Osteocyte (in vitro differentiated cells): ENCODE data around the gene SLC38A6. TPM values are rescaled to one million over a fixed set of nuclear protein-coding genes. Genes with fewer than 3 reads are reported as not detected.
A peak's percentile ranks its signal among the peaks of the same experiment; 100 is the strongest.
"Not testable (repeated sequence)": the region's sequence is repeated elsewhere in the genome, so short reads cannot be mapped to it uniquely, and the experiment has no call there.

Source experiments
- DNase-seq: peaks from one replicate; pipeline ENCODE4 v3.0.0; 2021; ENCODE audit warnings: mixed read lengths; ENCODE audit not compliant: unreplicated experiment; ENCODE audit errors: extremely low spot score
- H3K27ac Mint-ChIP-seq: one replicate; pipeline ENCODE4 v1.8.0; 2021; ENCODE audit warnings: mild to moderate bottlenecking, mixed read lengths; ENCODE audit not compliant: unreplicated experiment
- H3K27me3 Mint-ChIP-seq: one replicate; pipeline ENCODE4 v1.8.0; 2021; ENCODE audit warnings: mixed read lengths; ENCODE audit not compliant: unreplicated experiment
- H3K36me3 Mint-ChIP-seq: one replicate; pipeline ENCODE4 v1.8.0; 2021; ENCODE audit warnings: mixed read lengths; ENCODE audit not compliant: unreplicated experiment
- H3K4me1 Mint-ChIP-seq: one replicate; pipeline ENCODE4 v1.8.0; 2021; ENCODE audit warnings: mixed read lengths; ENCODE audit not compliant: unreplicated experiment
- H3K4me3 Mint-ChIP-seq: one replicate; pipeline ENCODE4 v1.8.0; 2021; ENCODE audit warnings: mild to moderate bottlenecking, moderate library complexity, mixed read lengths; ENCODE audit not compliant: unreplicated experiment
- H3K9me3 Mint-ChIP-seq: one replicate; pipeline ENCODE4 v1.8.0; 2021; ENCODE audit warnings: mixed read lengths; ENCODE audit not compliant: unreplicated experiment
- CTCF ChIP-seq: fragments of 200-600 bp; sonication (generic); IDR thresholded peaks from 2 replicates; pipeline ENCODE4 v1.5.0; 2021; ENCODE audit warnings: antibody characterized with exemption, mild to moderate bottlenecking, moderate library complexity
- total RNA-seq: library from RNA; stranded (reverse); gene quantifications from 2 replicates; pipeline ENCODE4 v1.2.1, GENCODE V29; 2021

The SLC38A6 gene
- total RNA-seq, 1 donor from 2014 or later = 63.9 TPM

DNA sequence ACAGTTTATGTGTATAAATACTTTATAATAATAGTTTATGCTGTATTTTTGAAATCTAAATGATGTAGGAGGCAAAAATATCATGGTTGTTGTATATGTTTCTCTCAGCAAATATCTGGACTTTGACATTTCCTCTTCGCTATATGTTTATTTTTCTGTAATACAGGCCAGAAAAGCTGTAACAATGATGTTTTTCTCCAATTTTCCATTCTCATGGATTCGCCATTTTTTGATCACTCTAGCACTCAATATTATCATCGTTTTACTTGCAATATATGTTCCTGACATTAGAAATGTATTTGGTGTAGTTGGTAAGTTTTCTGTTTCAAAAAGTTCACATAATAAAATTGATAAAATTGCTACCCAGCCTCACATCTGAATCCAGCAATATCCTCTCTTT is 70.6 kb downstream of the SLC38A6 start:
- peaks cover 45% of the 10 kb centered on the region for H3K36me3 Mint-ChIP-seq
- no peaks in the 10 kb centered on the region for H3K27me3 Mint-ChIP-seq
- H3K9me3 Mint-ChIP-seq = peaks cover 18% of the 10 kb centered on the region
- H3K4me1 Mint-ChIP-seq = peaks cover 24% of the 10 kb centered on the region
- no peak for DNase-seq
- peak overlapping the region; percentile 70 for H3K27ac Mint-ChIP-seq
- TF ChIP-seq CTCF = no peak
- H3K4me3 Mint-ChIP-seq = no peak overlapping the region

DNA sequence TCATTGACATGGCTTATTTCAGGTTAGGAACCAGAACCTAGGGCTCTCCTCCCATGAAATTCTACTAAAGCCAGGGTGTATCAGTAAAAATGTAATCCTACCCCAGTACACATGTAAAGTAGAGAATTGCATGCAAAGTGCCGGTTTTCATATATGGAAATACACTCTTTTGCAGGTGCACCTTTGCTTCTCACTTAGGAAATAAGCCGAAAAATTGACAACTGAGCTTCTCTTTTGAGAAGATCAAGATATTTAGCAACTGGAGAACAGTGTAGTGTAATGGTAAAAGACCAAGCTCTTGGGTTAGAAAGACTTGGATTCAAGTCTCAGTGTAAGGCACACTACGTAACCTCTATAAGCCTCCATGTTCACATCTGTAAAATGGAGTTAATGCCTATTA is 82.4 kb downstream of the SLC38A6 start:
- H3K9me3 Mint-ChIP-seq = peaks cover 6% of the 10 kb centered on the region
- no peaks in the 10 kb centered on the region for H3K27me3 Mint-ChIP-seq
- no peak overlapping the region for H3K4me3 Mint-ChIP-seq
- peaks cover 30% of the 10 kb centered on the region for H3K36me3 Mint-ChIP-seq
- peaks cover 5% of the 10 kb centered on the region for H3K4me1 Mint-ChIP-seq
- DNase-seq = no peak
- no peak overlapping the region for H3K27ac Mint-ChIP-seq
- no peak for TF ChIP-seq CTCF

GRCh38 chr14:61064210-61064609 is 83.2 kb downstream of the SLC38A6 start:
- no peak for DNase-seq
- H3K4me3 Mint-ChIP-seq = no peak overlapping the region
- H3K4me1 Mint-ChIP-seq = peaks cover 5% of the 10 kb centered on the region
- H3K36me3 Mint-ChIP-seq = peaks cover 34% of the 10 kb centered on the region
- H3K9me3 Mint-ChIP-seq = peaks cover 6% of the 10 kb centered on the region
- no peak overlapping the region for H3K27ac Mint-ChIP-seq
- H3K27me3 Mint-ChIP-seq = no peaks in the 10 kb centered on the region
- TF ChIP-seq CTCF = no peak

GRCh38 chr14:61064856-61065255 is 83.8 kb downstream of the SLC38A6 start:
- H3K4me3 Mint-ChIP-seq = no peak overlapping the region
- H3K9me3 Mint-ChIP-seq = peaks cover 7% of the 10 kb centered on the region
- peaks cover 5% of the 10 kb centered on the region for H3K4me1 Mint-ChIP-seq
- no peaks in the 10 kb centered on the region for H3K27me3 Mint-ChIP-seq
- no peak for TF ChIP-seq CTCF
- DNase-seq = no peak
- peaks cover 39% of the 10 kb centered on the region for H3K36me3 Mint-ChIP-seq
- no peak overlapping the region for H3K27ac Mint-ChIP-seq

GRCh38 chr14:61065656-61066055 is 84.6 kb downstream of the SLC38A6 start:
- Mint-ChIP-seq H3K36me3 (peaks cover 46% of the 10 kb centered on the region), H3K4me1 (peaks cover 5% of the 10 kb centered on the region), H3K27ac (no peak overlapping the region), H3K4me3 (no peak overlapping the region), H3K27me3 (no peaks in the 10 kb centered on the region), H3K9me3 (peaks cover 11% of the 10 kb centered on the region)
- TF ChIP-seq CTCF = no peak
- no peak for DNase-seq

GRCh38 chr14:61072442-61072841 is 91.4 kb downstream of the SLC38A6 start:
- Mint-ChIP-seq H3K9me3 (peaks cover 13% of the 10 kb centered on the region), H3K27ac (peak overlapping the region; percentile 5), H3K36me3 (peaks cover 35% of the 10 kb centered on the region)
- H3K4me1 Mint-ChIP-seq, H3K4me3 Mint-ChIP-seq, DNase-seq, H3K27me3 Mint-ChIP-seq: not testable (repeated sequence)
